ENCODE measurements around the gene TPCN2. TPM values are rescaled to one million over a fixed set of nuclear protein-coding genes. Genes with fewer than 3 reads are reported as not detected.

TPCN2 gene
- total RNA-seq, 1 donor from 2014 or later, result 6.3 TPM

DNA sequence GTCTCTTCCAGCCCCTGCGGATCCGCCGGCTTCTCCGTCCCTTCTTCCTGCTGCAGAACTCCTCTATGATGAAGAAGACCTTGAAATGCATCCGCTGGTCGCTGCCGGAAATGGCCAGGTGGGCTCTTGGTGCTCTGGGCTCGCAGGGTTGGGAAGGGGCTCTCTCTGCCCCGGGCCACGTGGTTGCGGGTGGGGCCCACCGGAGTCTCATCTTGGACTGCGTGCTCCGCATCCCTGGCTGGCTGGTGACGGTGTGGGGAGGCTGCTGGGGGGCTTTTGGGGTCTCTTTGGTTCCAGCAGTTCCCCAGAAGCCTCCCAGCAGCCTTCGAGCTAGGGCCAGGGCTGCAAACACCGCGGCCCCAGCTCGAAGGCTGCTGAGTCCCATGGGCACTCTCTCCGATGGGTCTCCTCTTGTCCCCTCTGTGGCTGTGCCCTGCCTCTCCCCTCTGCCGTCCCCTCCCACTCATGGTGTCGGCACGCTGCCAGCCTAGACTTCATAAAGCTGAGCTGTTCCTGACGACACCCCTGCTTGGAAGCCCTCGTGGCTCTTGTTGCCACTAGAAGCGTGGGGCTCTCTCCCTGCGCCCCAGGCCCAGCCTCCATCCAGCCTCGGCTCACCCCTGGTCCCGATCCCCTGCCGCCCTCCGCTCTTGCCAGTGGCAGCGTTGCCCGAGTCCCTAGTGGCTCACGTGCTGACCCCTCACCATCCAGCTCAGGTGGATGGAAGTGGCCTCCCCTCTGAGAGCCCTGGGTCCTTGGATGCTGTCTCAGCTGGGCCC, 14.3 kb downstream of the TPCN2 start:
- H3K4me3 ChIP-seq (ENCODE audit: low read depth, low read length), result no peak overlapping the region
- DNase-seq (ENCODE audit: low read depth), result no peak
- no peak for TF ChIP-seq CTCF (conservative IDR thresholded peaks at IDR 0.05; ENCODE audit: low read depth, low read length)

DNA sequence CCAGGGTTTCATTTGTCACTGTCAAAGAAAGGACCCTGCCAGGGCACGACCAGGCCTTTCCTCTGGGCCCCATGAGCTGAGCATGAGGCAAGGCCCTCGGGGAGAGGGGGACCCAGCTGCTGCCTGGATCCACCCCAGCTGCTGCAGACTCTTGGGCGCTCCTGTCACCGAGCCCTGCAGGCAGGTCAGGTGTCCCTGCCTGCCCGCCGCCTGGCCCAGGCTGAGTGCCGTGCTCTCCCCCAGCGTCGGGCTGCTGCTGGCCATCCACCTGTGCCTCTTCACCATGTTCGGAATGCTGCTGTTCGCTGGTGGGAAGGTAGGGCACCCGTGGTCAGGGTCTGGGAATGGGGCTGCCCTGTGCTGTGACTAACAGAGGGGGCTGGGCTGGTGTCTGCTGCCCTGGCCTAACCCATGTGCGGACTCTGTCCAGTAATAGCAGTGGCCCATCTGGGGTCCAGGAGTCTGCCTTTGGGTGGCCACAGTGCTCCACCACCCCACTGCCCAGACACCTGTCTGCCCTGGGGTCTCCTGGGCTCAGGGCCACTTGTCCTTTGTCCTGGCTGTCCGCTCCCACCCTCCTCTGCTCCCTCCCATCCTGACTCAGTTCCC, 15.0 kb downstream of the TPCN2 start:
- no peak for DNase-seq (ENCODE audit: low read depth)
- TF ChIP-seq CTCF (conservative IDR thresholded peaks at IDR 0.05; ENCODE audit: low read depth, low read length), result no peak
- H3K4me3 ChIP-seq (ENCODE audit: low read depth, low read length), result no peak overlapping the region

GRCh38 chr11:69064394-69064957, 15.7 kb downstream of the TPCN2 start:
- TF ChIP-seq CTCF (conservative IDR thresholded peaks at IDR 0.05; ENCODE audit: low read depth, low read length), result no peak
- H3K4me3 ChIP-seq (ENCODE audit: low read depth, low read length), result no peak overlapping the region
- DNase-seq (ENCODE audit: low read depth), result no peak

DNA sequence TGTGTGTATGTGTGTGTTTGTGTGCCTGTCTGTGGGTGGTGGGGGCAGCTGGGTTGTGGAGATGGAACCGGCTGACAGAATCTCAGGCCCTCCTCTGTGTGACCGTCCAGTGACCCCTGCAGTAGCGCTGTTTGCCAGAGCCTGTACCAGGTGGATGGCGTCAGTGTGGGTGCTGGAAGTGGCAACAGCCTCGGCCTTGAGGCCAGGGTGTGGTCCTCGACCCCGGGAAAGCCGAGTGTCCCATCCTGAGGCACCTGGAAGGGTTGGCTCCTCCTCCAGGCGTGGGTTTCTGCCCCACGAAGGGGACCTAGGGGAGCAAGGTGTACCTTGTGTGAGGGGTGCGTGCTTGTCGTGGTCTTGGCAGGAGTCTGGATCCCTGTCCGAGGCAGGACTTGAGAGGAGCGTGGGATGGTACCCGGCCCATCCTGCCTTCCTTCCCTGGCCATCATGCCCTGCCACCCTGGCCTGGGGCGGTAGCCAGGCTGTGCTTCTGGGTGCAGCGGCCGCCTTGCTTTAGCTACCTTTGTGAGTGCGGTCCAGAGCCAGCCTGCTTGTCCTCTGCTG, 16.5 kb downstream of the TPCN2 start:
- no peak for DNase-seq (ENCODE audit: low read depth)
- no peak for TF ChIP-seq CTCF (conservative IDR thresholded peaks at IDR 0.05; ENCODE audit: low read depth, low read length)

GRCh38 chr11:69066122-69067112, 17.7 kb downstream of the TPCN2 start:
- no peak for DNase-seq (ENCODE audit: low read depth)
- H3K4me3 ChIP-seq (ENCODE audit: low read depth, low read length), result no peak overlapping the region
- TF ChIP-seq CTCF (conservative IDR thresholded peaks at IDR 0.05; ENCODE audit: low read depth, low read length), result no peak

More for the DNA sequence above, 16.5 kb downstream of the TPCN2 start:
- no peak overlapping the region for H3K4me3 ChIP-seq (ENCODE audit: low read depth, low read length)

DNA sequence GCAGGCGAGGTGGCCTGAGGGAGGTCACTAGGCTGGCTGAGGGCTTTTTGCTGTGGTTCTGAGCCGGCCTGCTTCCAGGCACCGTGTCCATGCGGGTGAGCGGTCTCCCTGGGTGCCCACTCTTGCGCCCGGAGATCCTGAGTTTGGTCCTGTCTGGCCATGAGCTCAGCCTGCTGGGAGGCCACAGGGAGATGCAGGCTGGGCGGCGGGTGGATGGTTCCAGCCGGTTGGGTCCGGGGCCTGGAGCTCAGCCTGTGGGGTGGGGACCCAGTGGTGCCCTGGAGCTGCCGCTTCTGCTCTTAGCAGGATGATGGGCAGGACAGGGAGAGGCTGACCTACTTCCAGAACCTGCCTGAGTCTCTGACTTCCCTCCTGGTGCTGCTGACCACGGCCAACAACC, 18.5 kb downstream of the TPCN2 start:
- DNase-seq (ENCODE audit: low read depth), result no peak
- TF ChIP-seq CTCF (conservative IDR thresholded peaks at IDR 0.05; ENCODE audit: low read depth, low read length), result no peak
- H3K4me3 ChIP-seq (ENCODE audit: low read depth, low read length), result no peak overlapping the region

Measured in epithelial cell of proximal tubule (primary cell).